ENCODE results near the gene DEPP1.

The DEPP1 gene

GRCh38 chr10:44981172-44982113 lies 2.8 kb upstream of the DEPP1 start:
- H3K27ac ChIP-seq (ENCODE audit: extremely low read depth, low read depth, low read length): no peak overlapping the region
- TF ChIP-seq ZNF155 (tag by site-specific recombination; IDR thresholded peaks at IDR 0.05) (no peak), ZNF600 (tag by site-specific recombination; IDR thresholded peaks at IDR 0.05) (peak; percentile 71), ZNF629 (tag by site-specific recombination; IDR thresholded peaks at IDR 0.05) (0 out of 2 replicates have a peak, but pooled peaks have one; percentile 32), ZNF626 (tag by site-specific recombination; IDR thresholded peaks at IDR 0.05) (no peak)
- TF ChIP-seq, protein P1, sequence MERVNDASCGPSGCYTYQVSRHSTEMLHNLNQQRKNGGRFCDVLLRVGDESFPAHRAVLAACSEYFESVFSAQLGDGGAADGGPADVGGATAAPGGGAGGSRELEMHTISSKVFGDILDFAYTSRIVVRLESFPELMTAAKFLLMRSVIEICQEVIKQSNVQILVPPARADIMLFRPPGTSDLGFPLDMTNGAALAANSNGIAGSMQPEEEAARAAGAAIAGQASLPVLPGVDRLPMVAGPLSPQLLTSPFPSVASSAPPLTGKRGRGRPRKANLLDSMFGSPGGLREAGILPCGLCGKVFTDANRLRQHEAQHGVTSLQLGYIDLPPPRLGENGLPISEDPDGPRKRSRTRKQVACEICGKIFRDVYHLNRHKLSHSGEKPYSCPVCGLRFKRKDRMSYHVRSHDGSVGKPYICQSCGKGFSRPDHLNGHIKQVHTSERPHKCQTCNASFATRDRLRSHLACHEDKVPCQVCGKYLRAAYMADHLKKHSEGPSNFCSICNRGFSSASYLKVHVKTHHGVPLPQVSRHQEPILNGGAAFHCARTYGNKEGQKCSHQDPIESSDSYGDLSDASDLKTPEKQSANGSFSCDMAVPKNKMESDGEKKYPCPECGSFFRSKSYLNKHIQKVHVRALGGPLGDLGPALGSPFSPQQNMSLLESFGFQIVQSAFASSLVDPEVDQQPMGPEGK (tag by site-specific recombination; IDR thresholded peaks at IDR 0.05): 0 out of 2 replicates have a peak, but pooled peaks have one; percentile 18
- ChIA-PET CTCF (interaction anchor here (0.6 to 1.2 kb wide), 2 partner anchors 9 to 33 kb away, joined by 3 read pairs; no protein-coding TSS in a partner anchor), POLR2A (no interaction called here)
- no peaks in the 10 kb centered on the region for H3K9me3 ChIP-seq (ENCODE audit: control insufficient read depth, insufficient read depth, low read depth, low read length)
- H3K4me1 ChIP-seq (ENCODE audit: control insufficient read depth, insufficient read depth, low read length): peaks cover 28% of the 10 kb centered on the region
- peaks cover 0 to 4% of the 10 kb centered on the region in 2 experiments; a peak in 1 of 3 replicates for H3K36me3 ChIP-seq (ENCODE audit: control insufficient read depth in 2 of 2, insufficient read depth in 1 of 2, low read length in 2 of 2)
- H3K4me3 ChIP-seq (ENCODE audit: low read depth, low read length): no peak overlapping the region

- TF ChIP-seq EGR2 (tag by site-specific recombination; IDR thresholded peaks at IDR 0.05; ENCODE audit: low read depth) (peak; percentile 82), ZFHX2 (tag by site-specific recombination; conservative IDR thresholded peaks at IDR 0.05) (peak; percentile 77), ZEB2 (tag by site-specific recombination; IDR thresholded peaks at IDR 0.05) (no peak), PRDM4 (tag by site-specific recombination; IDR thresholded peaks at IDR 0.05) (no peak), ZNF274 (IDR thresholded peaks at IDR 0.05; ENCODE audit: low read length) (no peak), ZNF274 (tag by site-specific recombination; IDR thresholded peaks at IDR 0.05; ENCODE audit: borderline replicate concordance) (no peak)
- Histone ChIP-seq H3K4me3 (ENCODE audit: low read depth, low read length) (no peak overlapping the region), H3K4me1 (ENCODE audit: control insufficient read depth, insufficient read depth, low read length) (peaks cover 30% of the 10 kb centered on the region), H3K27ac (ENCODE audit: extremely low read depth, low read depth, low read length) (no peak overlapping the region; the same call in 1 of the 2 replicates), H3K9me3 (ENCODE audit: control insufficient read depth, insufficient read depth, low read depth, low read length) (no peaks in the 10 kb centered on the region), H3K36me3 (ENCODE audit: control insufficient read depth in 2 of 2, insufficient read depth in 1 of 2, low read length in 2 of 2) (peaks cover 0 to 5% of the 10 kb centered on the region in 2 experiments; a peak in 1 of 3 replicates)
- ChIA-PET CTCF (interaction anchor here (0.6 to 1.2 kb wide), 4 partner anchors 9 to 32 kb away, joined by 3 read pairs; no protein-coding TSS in a partner anchor), POLR2A (no interaction called here)
Observed at GRCh38 chr10:44980309-44981171, 1.9 kb upstream of the DEPP1 start.
